GM23248 (cell line): ENCODE data around the gene CD93. TPM values are rescaled to one million over a fixed set of nuclear protein-coding genes. Genes with fewer than 3 reads are reported as not detected.

Source experiments
- DNase-seq: peaks from one replicate; pipeline ENCODE4 v3.0.0-alpha.2; 2015
- H2AFZ ChIP-seq: fragments of 200-600 bp; sonication (generic); 2 replicates; pipeline ENCODE4 v1.6.1; 2016; ENCODE audit warnings: antibody characterized with exemption
- H3F3A ChIP-seq: fragments of 200-600 bp; sonication (generic); 2 replicates; pipeline ENCODE4 v1.6.1; 2016; ENCODE audit warnings: mild to moderate bottlenecking, antibody characterized with exemption, mixed run types; ENCODE audit not compliant: insufficient read depth
- H3K27ac ChIP-seq: fragments of 200-600 bp; sonication (generic); 2 replicates; pipeline ENCODE4 v1.5.1; 2016; ENCODE audit warnings: mild to moderate bottlenecking
- H3K27me3 ChIP-seq: fragments of 200-600 bp; sonication (generic); replicated peaks from 2 replicates; pipeline ENCODE4 v1.6.1; 2016; ENCODE audit warnings: mild to moderate bottlenecking; ENCODE audit not compliant: insufficient read depth
- H3K36me3 ChIP-seq: fragments of 200-600 bp; sonication (generic); 2 replicates; pipeline ENCODE4 v1.6.1; 2016; ENCODE audit warnings: low read depth, mild to moderate bottlenecking
- H3K4me1 ChIP-seq: fragments of 200-600 bp; sonication (generic); 2 replicates; pipeline ENCODE4 v1.6.1; 2016; ENCODE audit warnings: mild to moderate bottlenecking; ENCODE audit not compliant: insufficient read depth
- H3K4me2 ChIP-seq: fragments of 200-600 bp; sonication (generic); one replicate; pipeline ENCODE4 v1.6.1; 2016; ENCODE audit warnings: mild to moderate bottlenecking; ENCODE audit not compliant: unreplicated experiment
- H3K4me3 ChIP-seq: fragments of 200-600 bp; sonication (generic); 2 replicates; pipeline ENCODE4 v1.5.1; 2016; ENCODE audit warnings: mild to moderate bottlenecking
- H3K79me2 ChIP-seq: fragments of 200-600 bp; sonication (generic); 2 replicates; pipeline ENCODE4 v1.6.1; 2016; ENCODE audit warnings: mild to moderate bottlenecking; ENCODE audit not compliant: insufficient read depth
- H3K9ac ChIP-seq: fragments of 200-600 bp; sonication (generic); 2 replicates; pipeline ENCODE4 v1.6.1; 2016; ENCODE audit warnings: mild to moderate bottlenecking
- H3K9me2 ChIP-seq: fragments of 200-600 bp; sonication (generic); 2 replicates; pipeline ENCODE4 v1.6.1; 2016; ENCODE audit warnings: mixed run types, mild to moderate bottlenecking, moderate library complexity; ENCODE audit not compliant: insufficient read depth
- H3K9me3 ChIP-seq: fragments of 200-600 bp; sonication (generic); one replicate; pipeline ENCODE4 v1.6.1; 2017; ENCODE audit warnings: low read depth
- H4K20me1 ChIP-seq: fragments of 200-600 bp; sonication (generic); 2 replicates; pipeline ENCODE4 v1.6.0; 2016; ENCODE audit not compliant: insufficient read depth
- EZH2 ChIP-seq: fragments of 200-600 bp; sonication (generic); IDR thresholded peaks from 2 replicates; pipeline ENCODE4 v1.6.1; 2018; ENCODE audit warnings: antibody characterized with exemption, mild to moderate bottlenecking; ENCODE audit not compliant: insufficient read depth, poor library complexity, severe bottlenecking
- EZH2phosphoT487 ChIP-seq: fragments of 200-600 bp; sonication (generic); IDR thresholded peaks from 2 replicates; pipeline ENCODE4 v1.6.1; 2018; ENCODE audit warnings: antibody characterized with exemption, moderate library complexity, mild to moderate bottlenecking, low read depth; ENCODE audit not compliant: insufficient read depth
- WGBS, 2 experiments: methylation state at CpG; one replicate each; pipeline ENCODE4 v1.1.6; 2015 to 2017; ENCODE audit warnings: low lambda C conversion rate in 2 of 2, low coverage in 1 of 2; ENCODE audit errors: missing lambda C conversion rate in 2 of 2; 5-methylcytosine and 5-hydroxymethylcytosine counted together
- in situ Hi-C: fragments of 300-500 bp; cut with MboI; formaldehyde crosslinking; loops from 2 replicates; pipeline ENCODE4 v1.15.0; 2020
- polyA plus RNA-seq: library from polyadenylated mRNA; unstranded; fragments of >200 nt; fragmentation: Nextera tagmentation; extraction: Ambion mirVana; gene quantifications from 2 replicates; pipeline ENCODE4 v1.2.1, GENCODE V29; 2016
- total RNA-seq: library from RNA; depleted of rRNA; stranded (reverse); fragments of >200 nt; shearing (Covaris generic); gene quantifications from 2 replicates; pipeline ENCODE4 v1.2.3, GENCODE V29; 2014

CD93 gene
- total and polyA plus RNA-seq, 2 experiments from 2014 or later = 0.03 TPM; not detected in 1

GRCh38 chr20:23059001-23059400 lies 27.1 kb downstream of the CD93 start:
- no peaks in the 10 kb centered on the region for H3K36me3 ChIP-seq
- H3K4me1 ChIP-seq = peaks cover 11% of the 10 kb centered on the region
- H4K20me1 ChIP-seq = no peaks in the 10 kb centered on the region
- H3K4me2 ChIP-seq = no peak overlapping the region
- H3F3A ChIP-seq = peaks cover 16% of the 10 kb centered on the region
- no peak overlapping the region for H3K4me3 ChIP-seq
- DNase-seq = no peak
- in situ Hi-C loops = loop anchor here (10.0 to 25.0 kb wide), 2 partner anchors 178 to 276 kb away; no protein-coding TSS in a partner anchor
- TF ChIP-seq EZH2 = no peak
- TF ChIP-seq EZH2phosphoT487 = no peak
- H3K27me3 ChIP-seq = no peaks in the 10 kb centered on the region
- no peaks in the 10 kb centered on the region for H3K79me2 ChIP-seq
- H3K9me3 ChIP-seq = no peaks in the 10 kb centered on the region
- H3K9me2 ChIP-seq = no peaks in the 10 kb centered on the region
- H2AFZ ChIP-seq = no peak overlapping the region
- H3K9ac ChIP-seq = no peak overlapping the region
- 87 to 92% methylated on average over 3 of the region's 3 CpGs for whole genome bisulfite sequencing, 2 experiments
- no peak overlapping the region for H3K27ac ChIP-seq

GRCh38 chr20:23058240-23058639 lies 27.9 kb downstream of the CD93 start:
- Histone ChIP-seq H3K9me3 (no peaks in the 10 kb centered on the region), H3K4me1 (peaks cover 11% of the 10 kb centered on the region), H3K9ac (no peak overlapping the region), H3K27ac (no peak overlapping the region), H3K4me2 (no peak overlapping the region), H3K36me3 (no peaks in the 10 kb centered on the region), H2AFZ (no peak overlapping the region), H3K4me3 (no peak overlapping the region), H3K79me2 (no peaks in the 10 kb centered on the region), H3K9me2 (no peaks in the 10 kb centered on the region), H4K20me1 (no peaks in the 10 kb centered on the region), H3F3A (peaks cover 16% of the 10 kb centered on the region), H3K27me3 (no peaks in the 10 kb centered on the region)
- in situ Hi-C loops = loop anchor here (10.0 to 25.0 kb wide), 2 partner anchors 179 to 277 kb away; no protein-coding TSS in a partner anchor
- WGBS, 2 experiments = 76 to 88% methylated on average over 1 of the region's 1 CpG
- DNase-seq = no peak
- TF ChIP-seq EZH2phosphoT487 (no peak), EZH2 (no peak)

- in situ Hi-C loops = loop anchor here (10.0 to 25.0 kb wide), 2 partner anchors 184 to 282 kb away; no protein-coding TSS in a partner anchor
- no peak overlapping the region for H3K4me3 ChIP-seq
- H3K79me2 ChIP-seq = no peaks in the 10 kb centered on the region
- H2AFZ ChIP-seq = no peak overlapping the region
- no peaks in the 10 kb centered on the region for H3K9me2 ChIP-seq
- 93 to 98% methylated on average over 5 of the region's 5 CpGs for WGBS, 2 experiments
- H3F3A ChIP-seq = peaks cover 5% of the 10 kb centered on the region; the same call in 1 of the 2 replicates
- H3K4me2 ChIP-seq = no peak overlapping the region
- no peaks in the 10 kb centered on the region for H3K9me3 ChIP-seq
- no peak for TF ChIP-seq EZH2
- TF ChIP-seq EZH2phosphoT487 = no peak
- H4K20me1 ChIP-seq = no peaks in the 10 kb centered on the region
- no peak for DNase-seq
- no peaks in the 10 kb centered on the region for H3K27me3 ChIP-seq
- H3K9ac ChIP-seq = no peak overlapping the region
- no peak overlapping the region for H3K27ac ChIP-seq
- H3K36me3 ChIP-seq = no peaks in the 10 kb centered on the region
- no peaks in the 10 kb centered on the region for H3K4me1 ChIP-seq
Observed at GRCh38 chr20:23052904-23053303, 33.2 kb downstream of the CD93 start.

- Histone ChIP-seq H3K4me1 (peaks cover 8% of the 10 kb centered on the region; the same call in 1 of the 2 replicates), H3K79me2 (peaks cover 5% of the 10 kb centered on the region), H2AFZ (peak overlapping the region; percentile 94), H3K27ac (peak overlapping the region; percentile 41), H3K36me3 (no peaks in the 10 kb centered on the region), H3K9me3 (no peaks in the 10 kb centered on the region), H3K27me3 (no peaks in the 10 kb centered on the region), H3K9ac (peak overlapping the region; percentile 85), H3K4me2 (peak overlapping the region; percentile 94), H3K4me3 (peak overlapping the region; percentile 77), H3K9me2 (no peaks in the 10 kb centered on the region), H3F3A (peaks cover 13% of the 10 kb centered on the region), H4K20me1 (no peaks in the 10 kb centered on the region)
- in situ Hi-C loops = loop anchor here (10.0 to 25.0 kb wide), 2 partner anchors 186 to 284 kb away; no protein-coding TSS in a partner anchor
- peak; percentile 89 for DNase-seq
- TF ChIP-seq EZH2phosphoT487 = no peak
- WGBS, 2 experiments = 10 to 12% methylated on average over 42 to 46 of the region's 46 CpGs
Observed at GRCh38 chr20:23050847-23051627, 35.1 kb downstream of the CD93 start.
